CD4-positive, CD25-positive, alpha-beta regulatory T cell (primary cell): ENCODE measurements around the gene STPG4. TPM values are rescaled to one million over a fixed set of nuclear protein-coding genes. Genes with fewer than 3 reads are reported as not detected.

Experiments used
- ATAC-seq, 2 donors: fragments of 150-1000 bp; cut with Tn5 transposase; one replicate each; pipeline ENCODE4 v1.10.0; 2021; ENCODE audit warnings: low read depth in 2 of 2, moderate number of reproducible peaks in 2 of 2, moderate library complexity in 1 of 2
- DNase-seq, 3 donors: peaks; one replicate each; pipeline versions ENCODE4 v3.0.0 to v3.0.0-alpha.2; 2012 to 2022; ENCODE audit warnings: mixed read lengths in 1 of 3
- H3K27ac ChIP-seq: one replicate; pipeline ENCODE4 v1.7.0; 2013; ENCODE audit warnings: mild to moderate bottlenecking, low read length; ENCODE audit not compliant: insufficient read depth, poor library complexity, severe bottlenecking
- H3K27me3 ChIP-seq: one replicate; pipeline ENCODE4 v1.7.0; 2013; ENCODE audit warnings: low read length; ENCODE audit not compliant: control insufficient read depth, insufficient read depth
- H3K36me3 ChIP-seq: one replicate; pipeline ENCODE4 v1.7.0; 2013; ENCODE audit warnings: mild to moderate bottlenecking, low read length, moderate library complexity; ENCODE audit not compliant: control insufficient read depth, insufficient read depth
- H3K4me1 ChIP-seq: 2 replicates; pipeline ENCODE4 v1.7.0; 2013; ENCODE audit warnings: mild to moderate bottlenecking, low read length; ENCODE audit not compliant: insufficient read depth, control insufficient read depth, poor library complexity, severe bottlenecking
- H3K4me3 ChIP-seq: one replicate; pipeline ENCODE4 v1.7.0; 2013; ENCODE audit warnings: low read depth, mild to moderate bottlenecking, low read length, moderate library complexity
- H3K9me3 ChIP-seq, 2 experiments: 1 replicate in 1 of 2; 2 replicates in 1 of 2; pipeline ENCODE4 v1.7.0; 2013; ENCODE audit warnings: low read length in 2 of 2, mild to moderate bottlenecking in 1 of 2, moderate library complexity in 1 of 2; ENCODE audit not compliant: control insufficient read depth in 2 of 2
- H3K27ac Mint-ChIP-seq, 3 donors: one replicate each; pipeline ENCODE4 v1.8.0; 2020 to 2022; ENCODE audit warnings: mild to moderate bottlenecking in 3 of 3, mixed read lengths in 3 of 3, moderate library complexity in 2 of 3
- H3K27me3 Mint-ChIP-seq: one replicate; pipeline ENCODE4 v1.8.0; 2022; ENCODE audit warnings: mild to moderate bottlenecking, mixed read lengths
- H3K36me3 Mint-ChIP-seq: one replicate; pipeline ENCODE4 v1.8.0; 2020; ENCODE audit warnings: mixed read lengths
- H3K4me1 Mint-ChIP-seq, 4 donors: one replicate each; pipeline ENCODE4 v1.8.0; 2020 to 2022; ENCODE audit warnings: mixed read lengths in 4 of 4, mild to moderate bottlenecking in 1 of 4
- H3K4me3 Mint-ChIP-seq, 4 donors: one replicate each; pipeline ENCODE4 v1.8.0; 2020 to 2022; ENCODE audit warnings: mild to moderate bottlenecking in 4 of 4, mixed read lengths in 4 of 4, moderate library complexity in 3 of 4
- H3K9me3 Mint-ChIP-seq, 7 donors: one replicate each; pipeline ENCODE4 v1.8.0; 2020 to 2022; ENCODE audit warnings: mixed read lengths in 7 of 7, mild to moderate bottlenecking in 3 of 7, moderate library complexity in 2 of 7
- polyA plus RNA-seq, 4 donors: library from polyadenylated mRNA; unstranded; fragments of 300-500 nt; fragmentation: Illumina TruSeq; gene quantifications; one replicate each; pipeline ENCODE4 v1.2.3, GENCODE V29; 2021
- total RNA-seq: library from RNA; stranded (reverse); gene quantifications from one replicate; pipeline ENCODE4 v1.2.3, GENCODE V29; 2022

The STPG4 gene
- total and polyA plus RNA-seq, 5 donors from 2014 or later = 0.32 TPM; not detected in 4

GRCh38 chr2:47161475-47161874 is 6.4 kb upstream of the STPG4 start:
- H3K4me3 ChIP-seq = no peak overlapping the region
- ATAC-seq = no peak

GRCh38 chr2:47160660-47161059 is 5.6 kb upstream of the STPG4 start:
- Mint-ChIP-seq H3K27me3 (no peaks in the 10 kb centered on the region), H3K4me1 (peaks cover 22 to 51% (median 33%) of the 10 kb centered on the region in 4 donors), H3K9me3 (no peaks in the 10 kb centered on the region), H3K36me3 (peaks cover 55% of the 10 kb centered on the region), H3K27ac (no peak overlapping the region), H3K4me3 (no peak overlapping the region)
- peaks cover 62% of the 10 kb centered on the region for H3K36me3 ChIP-seq
- no peak overlapping the region for H3K4me3 ChIP-seq
- no peak overlapping the region for H3K27ac ChIP-seq
- peaks cover 5% of the 10 kb centered on the region for H3K4me1 ChIP-seq
- no peaks in the 10 kb centered on the region for H3K9me3 ChIP-seq
- ATAC-seq (no peak), DNase-seq (no peak)
- H3K27me3 ChIP-seq = no peaks in the 10 kb centered on the region

More at GRCh38 chr2:47161475-47161874, 6.4 kb upstream of the STPG4 start:
- H3K4me1 Mint-ChIP-seq = peaks cover 26 to 50% (median 36%) of the 10 kb centered on the region in 4 donors
- Histone ChIP-seq H3K27me3 (no peaks in the 10 kb centered on the region), H3K27ac (no peak overlapping the region), H3K4me1 (peaks cover 8% of the 10 kb centered on the region), H3K36me3 (peaks cover 65% of the 10 kb centered on the region), H3K9me3 (no peaks in the 10 kb centered on the region)
- DNase-seq = no peak
- no peaks in the 10 kb centered on the region for H3K9me3 Mint-ChIP-seq
- H3K36me3 Mint-ChIP-seq = peaks cover 55% of the 10 kb centered on the region
- H3K27ac Mint-ChIP-seq = no peak overlapping the region
- H3K27me3 Mint-ChIP-seq = no peaks in the 10 kb centered on the region
- H3K4me3 Mint-ChIP-seq = no peak overlapping the region

- Mint-ChIP-seq H3K9me3 (no peaks in the 10 kb centered on the region), H3K27ac (no peak overlapping the region), H3K36me3 (peaks cover 55% of the 10 kb centered on the region), H3K27me3 (no peaks in the 10 kb centered on the region), H3K4me1 (peaks cover 18 to 49% (median 28%) of the 10 kb centered on the region in 4 donors), H3K4me3 (no peak overlapping the region)
- no peak overlapping the region for H3K27ac ChIP-seq
- no peak for ATAC-seq
- peaks cover under 1% of the 10 kb centered on the region for H3K4me1 ChIP-seq
- peaks cover 64% of the 10 kb centered on the region for H3K36me3 ChIP-seq
- H3K27me3 ChIP-seq = no peaks in the 10 kb centered on the region
- no peaks in the 10 kb centered on the region for H3K9me3 ChIP-seq
- no peak for DNase-seq
- H3K4me3 ChIP-seq = no peak overlapping the region
Measured at GRCh38 chr2:47160211-47160610, 5.1 kb upstream of the STPG4 start.

GRCh38 chr2:47159627-47160026 is 4.5 kb upstream of the STPG4 start:
- Mint-ChIP-seq H3K36me3 (peaks cover 54% of the 10 kb centered on the region), H3K4me1 (peaks cover 12 to 43% (median 22%) of the 10 kb centered on the region in 4 donors), H3K9me3 (no peaks in the 10 kb centered on the region), H3K4me3 (no peak overlapping the region), H3K27me3 (no peaks in the 10 kb centered on the region), H3K27ac (peak overlapping the region in 2 of 3 donors; percentile 3 to 72)
- Histone ChIP-seq H3K9me3 (no peaks in the 10 kb centered on the region), H3K4me3 (no peak overlapping the region), H3K27ac (no peak overlapping the region), H3K27me3 (no peaks in the 10 kb centered on the region), H3K36me3 (peaks cover 60% of the 10 kb centered on the region), H3K4me1 (no peaks in the 10 kb centered on the region)
- DNase-seq = no peak
- ATAC-seq = no peak

- ATAC-seq (no peak), DNase-seq (no peak)
- Mint-ChIP-seq H3K4me1 (peaks cover 10 to 37% (median 20%) of the 10 kb centered on the region in 4 donors), H3K9me3 (no peaks in the 10 kb centered on the region), H3K36me3 (peaks cover 57% of the 10 kb centered on the region), H3K4me3 (no peak overlapping the region), H3K27ac (no peak overlapping the region), H3K27me3 (no peaks in the 10 kb centered on the region)
- no peaks in the 10 kb centered on the region for H3K9me3 ChIP-seq
- peaks cover 56% of the 10 kb centered on the region for H3K36me3 ChIP-seq
- no peak overlapping the region for H3K27ac ChIP-seq
- no peaks in the 10 kb centered on the region for H3K27me3 ChIP-seq
- H3K4me3 ChIP-seq = no peak overlapping the region
- H3K4me1 ChIP-seq = no peaks in the 10 kb centered on the region
Measured at GRCh38 chr2:47158576-47158975, 3.5 kb upstream of the STPG4 start.

GRCh38 chr2:47152803-47153202 is 2.3 kb downstream of the STPG4 start:
- no peak overlapping the region for H3K27ac Mint-ChIP-seq

GRCh38 chr2:47150175-47150574 is 4.9 kb downstream of the STPG4 start:
- H3K27me3 ChIP-seq = no peaks in the 10 kb centered on the region
- H3K27ac ChIP-seq = no peak overlapping the region
- no peak for ATAC-seq
- H3K4me1 ChIP-seq = no peaks in the 10 kb centered on the region
- Mint-ChIP-seq H3K27me3 (no peaks in the 10 kb centered on the region), H3K4me1 (peaks cover 0 to 5% (median 0%) of the 10 kb centered on the region in 4 donors), H3K4me3 (no peak overlapping the region), H3K36me3 (peaks cover 34% of the 10 kb centered on the region), H3K9me3 (peaks cover 0 to 4% (median 0%) of the 10 kb centered on the region in 7 donors), H3K27ac (no peak overlapping the region)
- H3K9me3 ChIP-seq = no peaks in the 10 kb centered on the region
- H3K4me3 ChIP-seq = no peak overlapping the region
- no peak for DNase-seq
- peaks cover 22% of the 10 kb centered on the region for H3K36me3 ChIP-seq

More at GRCh38 chr2:47152803-47153202, 2.3 kb downstream of the STPG4 start:
- DNase-seq (no peak), ATAC-seq (no peak)
- Mint-ChIP-seq H3K36me3 (peaks cover 36% of the 10 kb centered on the region), H3K27me3 (no peaks in the 10 kb centered on the region), H3K4me1 (peaks cover 0 to 15% (median 5%) of the 10 kb centered on the region in 4 donors), H3K9me3 (peaks cover 0 to 4% (median 0%) of the 10 kb centered on the region in 7 donors), H3K4me3 (no peak overlapping the region)
- Histone ChIP-seq H3K4me1 (no peaks in the 10 kb centered on the region), H3K4me3 (no peak overlapping the region), H3K27ac (no peak overlapping the region), H3K9me3 (no peaks in the 10 kb centered on the region), H3K36me3 (peaks cover 32% of the 10 kb centered on the region), H3K27me3 (no peaks in the 10 kb centered on the region)

GRCh38 chr2:47147021-47147420 is 8.1 kb downstream of the STPG4 start:
- Mint-ChIP-seq H3K27ac (no peak overlapping the region), H3K4me3 (no peak overlapping the region), H3K27me3 (no peaks in the 10 kb centered on the region), H3K4me1 (peaks cover 0 to 5% (median 0%) of the 10 kb centered on the region in 4 donors), H3K9me3 (peaks cover 0 to 4% (median 0%) of the 10 kb centered on the region in 7 donors), H3K36me3 (peaks cover 35% of the 10 kb centered on the region)
- Histone ChIP-seq H3K4me1 (no peaks in the 10 kb centered on the region), H3K27me3 (no peaks in the 10 kb centered on the region), H3K9me3 (no peaks in the 10 kb centered on the region), H3K4me3 (no peak overlapping the region), H3K36me3 (peaks cover 20% of the 10 kb centered on the region), H3K27ac (no peak overlapping the region)
- no peak for ATAC-seq
- DNase-seq = no peak
